Uterus (tissue), 4 donors: ENCODE results near the gene PRKG1. TPM values are rescaled to one million over a fixed set of nuclear protein-coding genes. Genes with fewer than 3 reads are reported as not detected.
"Not testable (repeated sequence)": the region's sequence is repeated elsewhere in the genome, so short reads cannot be mapped to it uniquely, and the experiment has no call there.

Experiments
- DNase-seq, 2 donors: peaks; one replicate each; pipeline ENCODE4 v3.0.0-alpha.2; 2019 to 2020
- H3K27ac ChIP-seq, 2 donors: fragments of 200-600 bp; sonication (generic); 1 replicate in 1 of 2; 2 replicates in 1 of 2; pipeline ENCODE4 v1.5.1; 2016 to 2018
- H3K27me3 ChIP-seq, 2 donors: fragments of 200-600 bp; sonication (generic); one replicate each; pipeline ENCODE4 v1.5.1; 2018 to 2019; ENCODE audit warnings: control low read depth in 1 of 2
- H3K36me3 ChIP-seq, 2 donors: fragments of 200-600 bp; sonication (generic); one replicate each; pipeline ENCODE4 v1.5.1; 2019; ENCODE audit warnings: control low read depth in 1 of 2
- H3K4me1 ChIP-seq, 2 donors: fragments of 200-600 bp; sonication (generic); one replicate each; pipeline ENCODE4 v1.5.1; 2018 to 2019; ENCODE audit warnings: control low read depth in 1 of 2
- H3K4me3 ChIP-seq, 2 donors: fragments of 200-600 bp; sonication (generic); 1 replicate in 1 of 2; 2 replicates in 1 of 2; pipeline ENCODE4 v1.5.1; 2018 to 2019; ENCODE audit warnings: mild to moderate bottlenecking in 1 of 2
- H3K9me3 ChIP-seq, 2 donors: fragments of 200-600 bp; sonication (generic); one replicate each; pipeline ENCODE4 v1.5.1; 2019; ENCODE audit warnings: control low read depth in 1 of 2
- CTCF ChIP-seq, 4 experiments: fragments of 200-600 bp in 2 of 4; fragments of 450-650 bp in 2 of 4; sonication (generic) in 2 of 4; IDR thresholded peaks; one replicate each; pipeline ENCODE4 v1.5.1; 2016 to 2019; ENCODE audit warnings: antibody characterized with exemption in 4 of 4, mild to moderate bottlenecking in 2 of 4, moderate library complexity in 1 of 4
- POLR2A ChIP-seq, 2 donors: fragments of 450-650 bp; IDR thresholded peaks; one replicate each; pipeline ENCODE4 v1.6.1; 2016; ENCODE audit warnings: antibody characterized with exemption in 2 of 2, mild to moderate bottlenecking in 1 of 2, moderate library complexity in 1 of 2
- intact Hi-C: fragments of 100-400 bp; cut with DNase I; formaldehyde crosslinking; loops from one replicate; pipeline ENCODE4 v1.15.1; 2023; ENCODE audit warnings: low total_unique reads
- total RNA-seq, 4 donors: library from RNA; depleted of rRNA in 3 of 4; stranded (reverse); fragments of >200 nt in 3 of 4; gene quantifications; one replicate each; pipeline versions ENCODE4 v1.1.0 to v1.2.4, GENCODE V29; 2014 to 2023
- donor health status: DM: yes; HTN: yes; CAD: no.

The PRKG1 gene
- total RNA-seq, 4 donors from 2014 or later = 32.4 to 136 (median 69.6) TPM

- intact Hi-C loops = no loop called here
- TF ChIP-seq CTCF (IDR thresholded peaks at IDR 0.05) = no peak
- no peak for TF ChIP-seq POLR2A (IDR thresholded peaks at IDR 0.05)
- no peaks in the 10 kb centered on the region for H3K36me3 ChIP-seq
Measured at GRCh38 chr10:51147644-51148399, 73.5 kb downstream of the PRKG1 start.

GRCh38 chr10:51156926-51157325 is 82.6 kb downstream of the PRKG1 start:
- no peak for TF ChIP-seq POLR2A (IDR thresholded peaks at IDR 0.05)
- TF ChIP-seq CTCF (IDR thresholded peaks at IDR 0.05) = no peak
- intact Hi-C loops = no loop called here
- DNase-seq = no peak
- no peak overlapping the region for H3K4me3 ChIP-seq
- H3K4me1 ChIP-seq = no peaks in the 10 kb centered on the region
- no peaks in the 10 kb centered on the region for H3K9me3 ChIP-seq
- no peak overlapping the region for H3K27ac ChIP-seq
- peaks cover 0 to 4% of the 10 kb centered on the region in 2 donors for H3K36me3 ChIP-seq
- H3K27me3 ChIP-seq = no peaks in the 10 kb centered on the region

More at GRCh38 chr10:51147644-51148399, 73.5 kb downstream of the PRKG1 start:
- no peaks in the 10 kb centered on the region for H3K27me3 ChIP-seq
- DNase-seq = no peak
- H3K4me3 ChIP-seq = no peak overlapping the region
- no peak overlapping the region for H3K27ac ChIP-seq
- H3K4me1 ChIP-seq = no peaks in the 10 kb centered on the region
- H3K9me3 ChIP-seq = no peaks in the 10 kb centered on the region

GRCh38 chr10:51158832-51159231 is 84.5 kb downstream of the PRKG1 start:
- TF ChIP-seq CTCF (IDR thresholded peaks at IDR 0.05) = no peak
- Histone ChIP-seq H3K36me3 (peaks cover 0 to 4% of the 10 kb centered on the region in 2 donors), H3K27me3 (no peaks in the 10 kb centered on the region), H3K4me3 (no peak overlapping the region), H3K9me3 (no peaks in the 10 kb centered on the region), H3K4me1 (no peaks in the 10 kb centered on the region), H3K27ac (no peak overlapping the region)
- DNase-seq = no peak
- intact Hi-C loops = no loop called here

GRCh38 chr10:51159841-51160240 is 85.6 kb downstream of the PRKG1 start:
- Histone ChIP-seq H3K27me3 (no peaks in the 10 kb centered on the region), H3K9me3 (no peaks in the 10 kb centered on the region), H3K4me1 (no peaks in the 10 kb centered on the region), H3K36me3 (no peaks in the 10 kb centered on the region), H3K4me3 (no peak overlapping the region), H3K27ac (no peak overlapping the region)
- intact Hi-C loops = no loop called here
- DNase-seq = no peak
- TF ChIP-seq CTCF (IDR thresholded peaks at IDR 0.05) (no peak), POLR2A (IDR thresholded peaks at IDR 0.05) (no peak)

- no peak for TF ChIP-seq POLR2A (IDR thresholded peaks at IDR 0.05)
- no peak for TF ChIP-seq CTCF (IDR thresholded peaks at IDR 0.05)
Measured at GRCh38 chr10:51162002-51162401, 87.7 kb downstream of the PRKG1 start.

GRCh38 chr10:51163380-51164049 is 89.2 kb downstream of the PRKG1 start:
- DNase-seq, H3K27ac ChIP-seq, intact Hi-C loops, H3K36me3 ChIP-seq, H3K9me3 ChIP-seq, H3K4me3 ChIP-seq, H3K4me1 ChIP-seq, H3K27me3 ChIP-seq: not testable (repeated sequence)

More at GRCh38 chr10:51162002-51162401, 87.7 kb downstream of the PRKG1 start:
- intact Hi-C loops = no loop called here
- Histone ChIP-seq H3K27ac (no peak overlapping the region), H3K36me3 (no peaks in the 10 kb centered on the region), H3K9me3 (no peaks in the 10 kb centered on the region), H3K4me1 (no peaks in the 10 kb centered on the region), H3K4me3 (no peak overlapping the region), H3K27me3 (no peaks in the 10 kb centered on the region)
- no peak for DNase-seq
